ENCODE measurements around the gene ZNF367. TPM values are rescaled to one million over a fixed set of nuclear protein-coding genes. Genes with fewer than 3 reads are reported as not detected.

Gene ZNF367
- total and polyA plus RNA-seq, 9 of the 15 experiments (the other 6 are each of a cell fraction or from before 2014, with no cell fraction given): 2.7 to 14.4 (median 10.0) TPM

- TF ChIP-seq RAD21 (CRISPR knock-in tag; conservative IDR thresholded peaks at IDR 0.05 in 1 of 2, IDR thresholded peaks at IDR 0.05 in 1 of 2): no peak
- TF ChIP-seq IRF1 (CRISPR knock-in tag; IDR thresholded peaks at IDR 0.05; ENCODE audit: borderline replicate concordance): no peak
- TF ChIP-seq ATF2 (CRISPR knock-in tag; IDR thresholded peaks at IDR 0.05): no peak
- 0 out of 2 replicates have a peak, but pooled peaks have one; percentile 35 for TF ChIP-seq ZNF24 (IDR thresholded peaks at IDR 0.05)
- no peak for TF ChIP-seq ZSCAN32 (CRISPR knock-in tag; IDR thresholded peaks at IDR 0.05)
- no peak for TF ChIP-seq PPARD (CRISPR knock-in tag; IDR thresholded peaks at IDR 0.05)
- TF ChIP-seq ZNF561 (CRISPR knock-in tag; conservative IDR thresholded peaks at IDR 0.05): no peak
- peak; percentile 75 for TF ChIP-seq CHD1 (IDR thresholded peaks at IDR 0.05; ENCODE audit: low read length)
- no peak for TF ChIP-seq PCBP1 (IDR thresholded peaks at IDR 0.05; ENCODE audit: low read depth, low read length, poor library complexity, severe bottlenecking)
- TF ChIP-seq ZNF785 (CRISPR knock-in tag; IDR thresholded peaks at IDR 0.05): no peak
- no peak for TF ChIP-seq ZNF121 (CRISPR knock-in tag; conservative IDR thresholded peaks at IDR 0.05)
- TF ChIP-seq GABPB1 (CRISPR knock-in tag; IDR thresholded peaks at IDR 0.05): no peak
- no peak for TF ChIP-seq GTF3C2 (IDR thresholded peaks at IDR 0.05; ENCODE audit: borderline replicate concordance, extremely low read depth, insufficient read length)
- no peak for TF ChIP-seq LCOR (CRISPR knock-in tag; IDR thresholded peaks at IDR 0.05)
- no peak for TF ChIP-seq ZFP30 (CRISPR knock-in tag; IDR thresholded peaks at IDR 0.05; ENCODE audit: borderline replicate concordance)
- TF ChIP-seq BCLAF1 (IDR thresholded peaks at IDR 0.05; ENCODE audit: borderline replicate concordance in 1 of 2, control insufficient read depth in 1 of 2, low read depth in 2 of 2, low read length in 1 of 2): peak in 1 of 2 experiments; percentile 59; a peak in 1 of 4 replicates
- no peak for TF ChIP-seq DDX20 (tag; IDR thresholded peaks at IDR 0.05; ENCODE audit: low read depth)
These were observed 935 bp upstream of the ZNF367 start (continued) for GRCh38 chr9:96418920-96419690.

Data from K562 (cell line).